Measurements from ENCODE around the gene UFD1. TPM values are rescaled to one million over a fixed set of nuclear protein-coding genes. Genes with fewer than 3 reads are reported as not detected.

Gene UFD1
- polyA plus RNA-seq, 3 donors, result 57.0 to 82.5 (median 68.5) TPM

DNA sequence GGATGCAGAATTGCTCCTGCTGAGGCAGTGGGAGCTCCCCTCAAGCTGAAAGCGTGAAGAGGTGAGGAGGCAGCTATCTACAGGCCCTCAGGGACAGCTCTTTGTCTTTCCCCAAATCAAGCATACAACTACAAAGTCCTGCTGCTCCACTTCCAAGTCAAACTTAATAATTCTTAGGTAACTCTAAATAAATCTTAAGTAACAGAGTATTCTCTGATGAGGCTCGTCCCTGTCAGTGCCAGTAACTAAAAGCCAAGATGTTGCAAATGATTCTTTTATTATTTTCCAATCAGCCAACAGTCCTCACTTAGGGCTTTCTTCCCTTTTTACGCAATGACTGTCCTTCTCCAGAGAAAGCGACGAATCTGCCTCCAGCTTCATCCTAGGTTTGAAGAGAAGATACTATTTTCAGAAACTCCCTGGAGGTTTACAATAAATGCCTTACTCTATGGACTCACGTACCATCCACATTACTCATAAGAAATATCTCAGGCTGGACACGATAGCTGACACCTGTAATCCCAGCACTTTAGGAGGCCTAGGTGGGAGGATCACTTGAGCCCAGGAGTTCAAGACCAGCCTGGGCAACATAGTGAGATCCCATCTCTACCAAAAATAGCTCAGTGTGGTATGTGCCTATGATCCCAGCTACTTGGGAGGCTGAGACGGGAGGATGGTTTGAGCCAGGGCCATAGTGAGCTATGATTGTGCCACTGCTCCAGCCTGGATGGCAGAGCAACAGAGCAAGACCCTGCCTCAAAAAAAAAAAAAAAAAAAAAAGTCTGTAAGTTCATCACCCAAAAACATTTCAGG, 28.4 kb downstream of the UFD1 start:
- no peak overlapping the region for H3K4me3 Mint-ChIP-seq
- peaks cover 5% of the 10 kb centered on the region for H4K20me1 ChIP-seq (ENCODE audit: insufficient read depth, low read length)
- H2AFZ ChIP-seq (ENCODE audit: insufficient read depth, low read depth, low read length, poor library complexity, severe bottlenecking), result no peak overlapping the region
- H3K27ac Mint-ChIP-seq, result no peak overlapping the region
- TF ChIP-seq, protein P1, sequence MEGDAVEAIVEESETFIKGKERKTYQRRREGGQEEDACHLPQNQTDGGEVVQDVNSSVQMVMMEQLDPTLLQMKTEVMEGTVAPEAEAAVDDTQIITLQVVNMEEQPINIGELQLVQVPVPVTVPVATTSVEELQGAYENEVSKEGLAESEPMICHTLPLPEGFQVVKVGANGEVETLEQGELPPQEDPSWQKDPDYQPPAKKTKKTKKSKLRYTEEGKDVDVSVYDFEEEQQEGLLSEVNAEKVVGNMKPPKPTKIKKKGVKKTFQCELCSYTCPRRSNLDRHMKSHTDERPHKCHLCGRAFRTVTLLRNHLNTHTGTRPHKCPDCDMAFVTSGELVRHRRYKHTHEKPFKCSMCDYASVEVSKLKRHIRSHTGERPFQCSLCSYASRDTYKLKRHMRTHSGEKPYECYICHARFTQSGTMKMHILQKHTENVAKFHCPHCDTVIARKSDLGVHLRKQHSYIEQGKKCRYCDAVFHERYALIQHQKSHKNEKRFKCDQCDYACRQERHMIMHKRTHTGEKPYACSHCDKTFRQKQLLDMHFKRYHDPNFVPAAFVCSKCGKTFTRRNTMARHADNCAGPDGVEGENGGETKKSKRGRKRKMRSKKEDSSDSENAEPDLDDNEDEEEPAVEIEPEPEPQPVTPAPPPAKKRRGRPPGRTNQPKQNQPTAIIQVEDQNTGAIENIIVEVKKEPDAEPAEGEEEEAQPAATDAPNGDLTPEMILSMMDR (IDR thresholded peaks at IDR 0.05), result no peak
- H3K27me3 ChIP-seq (ENCODE audit: control insufficient read depth in 2 of 2, insufficient read depth in 2 of 2, low read length in 2 of 2), result no peaks in the 10 kb centered on the region
- peaks cover 16 to 26% of the 10 kb centered on the region in 2 donors for H3K4me1 ChIP-seq (ENCODE audit: control insufficient read depth in 1 of 2, insufficient read depth in 2 of 2, low read length in 2 of 2)
- no peak overlapping the region for H3K27ac ChIP-seq (ENCODE audit: low read depth in 1 of 2, low read length in 2 of 2)
- H3K36me3 ChIP-seq (replicated peaks in 1 of 2; ENCODE audit: control insufficient read depth in 1 of 2, insufficient read depth in 2 of 2, low read length in 2 of 2), result peaks cover 41 to 55% of the 10 kb centered on the region in 2 donors
- H3K9me3 Mint-ChIP-seq, result peaks cover 0 to 1% (median 0%) of the 10 kb centered on the region in 7 donors
- no peak for DNase-seq
- WGBS (ENCODE audit: insufficient coverage), result 100% methylated on average over 2 of the region's 8 CpGs
- peaks cover 48 to 52% of the 10 kb centered on the region in 2 donors for H3K36me3 Mint-ChIP-seq
- H3K9ac ChIP-seq (ENCODE audit: insufficient read depth, low read length, poor library complexity, severe bottlenecking), result no peak overlapping the region
- peaks cover 20% of the 10 kb centered on the region for H3K4me1 Mint-ChIP-seq
- no peaks in the 10 kb centered on the region for H3K9me3 ChIP-seq (replicated peaks in 1 of 2; ENCODE audit: control insufficient read depth in 1 of 2, insufficient read depth in 1 of 2, low read length in 2 of 2)
- peaks cover 21% of the 10 kb centered on the region for H3K79me2 ChIP-seq (ENCODE audit: insufficient read depth, low read length)
- no peak overlapping the region for H3K4me3 ChIP-seq (replicated peaks in 1 of 3; ENCODE audit: low read depth in 2 of 3, low read length in 3 of 3)
- H3K4me2 ChIP-seq (replicated peaks; ENCODE audit: extremely low read depth, low read length, poor library complexity, severe bottlenecking), result no peak overlapping the region
- H3K27me3 Mint-ChIP-seq (ENCODE audit: low read depth in 3 of 3), result no peaks in the 10 kb centered on the region
- intact Hi-C loops (cut with micrococcal nuclease), result no loop called here

DNA sequence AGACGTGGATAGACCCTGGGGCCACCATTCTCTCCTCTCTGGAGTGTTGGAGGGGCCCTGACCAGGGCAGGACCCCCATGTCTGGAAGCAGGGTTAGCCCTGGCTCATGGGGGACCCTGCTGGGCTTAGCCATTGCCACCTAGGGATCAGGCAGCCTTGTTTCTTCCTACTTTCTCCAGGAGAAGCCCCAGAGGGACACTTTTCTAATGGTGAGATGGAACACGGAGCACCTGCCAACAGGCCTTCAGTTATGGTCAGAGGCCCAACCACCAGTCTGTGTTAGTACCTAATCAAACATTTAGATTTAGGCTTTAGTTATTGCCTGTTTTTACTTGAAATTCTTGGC, 29.6 kb downstream of the UFD1 start:
- Histone ChIP-seq H3K9ac (ENCODE audit: insufficient read depth, low read length, poor library complexity, severe bottlenecking) (no peak overlapping the region), H3K4me1 (ENCODE audit: control insufficient read depth in 1 of 2, insufficient read depth in 2 of 2, low read length in 2 of 2) (peaks cover 16 to 26% of the 10 kb centered on the region in 2 donors), H3K4me2 (replicated peaks; ENCODE audit: extremely low read depth, low read length, poor library complexity, severe bottlenecking) (no peak overlapping the region), H3K27me3 (ENCODE audit: control insufficient read depth in 2 of 2, insufficient read depth in 2 of 2, low read length in 2 of 2) (no peaks in the 10 kb centered on the region), H3K27ac (ENCODE audit: low read depth in 1 of 2, low read length in 2 of 2) (no peak overlapping the region), H3K9me3 (replicated peaks in 1 of 2; ENCODE audit: control insufficient read depth in 1 of 2, insufficient read depth in 1 of 2, low read length in 2 of 2) (no peaks in the 10 kb centered on the region), H3K79me2 (ENCODE audit: insufficient read depth, low read length) (peaks cover 33% of the 10 kb centered on the region), H4K20me1 (ENCODE audit: insufficient read depth, low read length) (peaks cover 12% of the 10 kb centered on the region), H2AFZ (ENCODE audit: insufficient read depth, low read depth, low read length, poor library complexity, severe bottlenecking) (no peak overlapping the region), H3K4me3 (replicated peaks in 1 of 3; ENCODE audit: low read depth in 2 of 3, low read length in 3 of 3) (no peak overlapping the region), H3K36me3 (replicated peaks in 1 of 2; ENCODE audit: control insufficient read depth in 1 of 2, insufficient read depth in 2 of 2, low read length in 2 of 2) (peaks cover 32 to 49% of the 10 kb centered on the region in 2 donors)
- DNase-seq, result no peak
- intact Hi-C loops (cut with micrococcal nuclease), result no loop called here
- 75% methylated on average over 1 of the region's 2 CpGs for WGBS (ENCODE audit: insufficient coverage)
- peaks cover 23% of the 10 kb centered on the region for H3K4me1 Mint-ChIP-seq
- H3K27ac Mint-ChIP-seq, result peak overlapping the region in 1 of 7 donors; percentile 21
- H3K4me3 Mint-ChIP-seq, result no peak overlapping the region
- peaks cover 0 to 1% (median 0%) of the 10 kb centered on the region in 7 donors for H3K9me3 Mint-ChIP-seq
- H3K27me3 Mint-ChIP-seq (ENCODE audit: low read depth in 3 of 3), result no peaks in the 10 kb centered on the region
- TF ChIP-seq, protein P1 (IDR thresholded peaks at IDR 0.05), result no peak
- peaks cover 45 to 50% of the 10 kb centered on the region in 2 donors for H3K36me3 Mint-ChIP-seq

All from CD14-positive monocyte (primary cell).